C1 segment of cervical spinal cord (tissue), 14 donors: ENCODE data around the gene ZNF688.
"Not testable (repeated sequence)": the region's sequence is repeated elsewhere in the genome, so short reads cannot be mapped to it uniquely, and the experiment has no call there.

Experiments used
- DNase-seq, 14 donors: peaks; one replicate each; lab custom pipeline; 2025; lab: John Stamatoyannopoulos, UW

The ZNF688 gene

DNA sequence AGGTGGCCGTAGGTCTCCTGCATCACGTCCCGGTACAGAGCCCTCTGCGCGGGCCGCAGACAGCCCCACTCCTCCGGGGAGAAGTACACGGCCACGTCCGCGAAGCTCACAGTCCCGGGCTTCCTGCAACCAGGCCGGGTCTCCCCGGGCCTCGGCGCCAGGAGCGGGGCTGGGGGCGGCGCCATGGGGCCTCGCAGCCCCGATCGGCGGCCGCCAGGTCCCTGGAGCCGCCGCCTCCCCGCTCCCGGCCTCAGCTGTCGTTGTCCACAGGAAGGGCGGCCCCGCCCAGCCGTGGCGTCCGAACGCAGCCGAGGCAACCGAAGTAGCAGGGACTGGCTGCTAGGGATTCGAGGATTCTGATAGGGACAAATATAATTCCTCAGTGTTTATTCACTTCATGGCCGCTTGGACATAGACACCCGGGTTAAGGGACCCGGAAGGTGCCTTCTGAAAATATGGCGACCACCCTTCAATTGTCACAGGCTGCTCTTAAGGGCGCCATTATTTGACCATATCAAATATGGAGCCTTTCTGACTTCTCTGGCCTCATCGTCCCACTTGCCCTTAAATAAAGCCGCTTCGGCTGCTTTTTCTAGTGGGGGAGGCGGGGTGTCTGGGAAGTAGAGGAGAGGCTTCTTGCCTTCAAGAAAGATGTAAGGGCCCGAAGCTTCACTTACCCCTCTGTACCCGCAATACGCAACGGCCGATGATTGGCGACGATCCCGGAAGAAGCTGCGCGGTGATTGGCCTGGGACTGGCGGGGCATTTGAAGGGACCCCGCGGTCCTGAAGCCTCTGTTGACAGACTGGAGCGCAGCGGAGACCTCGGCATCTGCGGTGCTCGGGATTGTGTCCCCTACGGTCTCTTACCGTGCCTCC lies at the start of gene ZNF688:
ZNF688 (minus strand) TSS at position 270 of the 878 bp plus-strand sequence; CDS start at position 185, 85 bp downstream.
- DNase-seq: peak; percentile 70 to 98 (median 91)

DNA sequence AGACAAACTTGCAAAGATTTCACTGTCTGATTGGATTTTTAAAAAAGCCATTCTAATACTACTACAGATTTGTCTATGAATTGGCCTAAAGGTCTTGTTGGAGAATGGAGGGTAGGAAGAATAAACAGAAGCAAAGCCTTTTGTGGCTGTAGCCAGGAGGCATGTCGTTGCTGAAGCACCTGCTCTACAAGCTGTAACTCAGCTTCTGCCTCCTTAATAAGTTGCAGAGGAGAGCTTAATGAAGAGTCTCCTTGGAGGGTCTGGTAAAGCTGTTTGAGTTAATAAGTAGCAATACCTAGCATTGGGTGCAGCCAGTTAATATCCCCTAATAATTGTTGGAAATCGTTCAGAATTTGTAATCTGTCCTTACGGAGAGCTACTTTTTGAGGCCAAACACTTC lies 48.7 kb upstream of the ZNF688 start:
- DNase-seq: no peak

DNA sequence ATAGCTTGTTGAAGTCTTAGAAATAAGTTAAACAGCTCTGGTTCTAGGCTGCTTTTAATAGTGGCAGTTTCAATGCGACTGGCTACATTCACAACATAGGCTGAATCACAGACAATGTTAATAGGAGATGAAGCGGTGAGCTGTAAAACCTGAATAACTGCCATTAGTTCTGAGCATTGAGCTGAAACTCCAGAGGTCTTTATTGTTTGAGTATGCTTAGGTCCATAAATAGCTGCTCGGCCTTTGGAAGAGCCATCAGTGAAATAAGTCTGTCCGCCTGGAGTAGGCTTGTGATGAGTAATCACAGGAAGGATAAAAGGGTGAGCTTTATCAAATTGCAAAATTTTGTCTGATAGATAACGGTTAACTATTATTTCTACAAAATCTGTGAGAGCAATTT lies 48.1 kb upstream of the ZNF688 start:
- DNase-seq: no peak

DNA sequence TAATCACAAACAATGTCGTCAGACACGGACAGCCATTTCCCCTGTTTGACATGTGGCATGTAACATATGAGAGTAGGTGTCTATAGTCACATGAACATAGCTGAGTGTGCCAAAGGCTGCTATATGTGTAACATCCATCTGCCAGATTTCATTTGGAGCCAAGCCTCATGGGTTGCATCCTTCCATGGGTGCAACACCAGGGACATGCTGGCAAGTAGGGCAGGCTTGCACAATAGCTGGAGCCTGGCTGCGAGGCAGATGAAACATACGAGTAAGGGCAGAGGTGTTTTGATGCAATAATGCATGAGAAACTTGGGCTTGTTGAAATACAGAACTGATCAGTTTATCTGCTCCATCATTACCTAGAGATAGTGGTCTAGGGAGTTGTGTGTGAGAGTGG lies 47.7 kb upstream of the ZNF688 start:
- DNase-seq: no peak

DNA sequence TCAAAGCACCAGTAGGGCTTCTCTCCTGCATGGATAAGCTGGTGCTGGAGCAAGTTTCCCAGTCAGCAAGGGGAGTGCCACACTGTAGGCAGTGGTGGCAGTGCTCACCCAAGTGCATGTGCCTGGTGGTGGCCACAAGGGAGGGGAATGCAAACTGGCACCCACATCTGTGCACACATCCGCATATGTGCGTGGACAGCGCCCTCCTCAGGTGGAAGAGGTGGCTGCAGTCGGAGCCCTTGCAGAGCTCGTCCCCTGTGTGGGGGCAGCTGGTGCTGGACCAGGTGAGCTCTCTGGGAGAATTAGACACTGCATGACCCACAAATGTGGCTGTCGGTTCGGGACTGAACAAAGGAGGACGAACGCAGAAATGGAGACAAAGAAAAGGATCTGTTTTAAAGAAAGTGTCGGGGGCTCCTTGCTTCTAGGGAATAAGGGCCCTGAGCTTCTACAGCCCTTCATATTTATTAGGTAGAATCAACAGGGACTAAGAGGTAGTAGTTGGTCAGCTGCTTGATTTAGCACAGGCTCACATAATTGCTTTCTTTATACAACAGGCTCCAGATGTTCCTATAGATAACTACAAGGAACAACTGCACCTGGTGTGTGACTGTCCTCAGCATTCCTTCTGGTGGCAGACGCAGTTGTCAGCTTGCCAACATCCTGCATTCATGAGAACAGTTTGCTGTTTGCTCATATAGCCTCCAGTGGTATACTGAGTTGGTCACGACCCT lies 44.0 kb upstream of the ZNF688 start:
- peak in 7 of 14 donors; percentile 6 to 52 (median 25) for DNase-seq

DNA sequence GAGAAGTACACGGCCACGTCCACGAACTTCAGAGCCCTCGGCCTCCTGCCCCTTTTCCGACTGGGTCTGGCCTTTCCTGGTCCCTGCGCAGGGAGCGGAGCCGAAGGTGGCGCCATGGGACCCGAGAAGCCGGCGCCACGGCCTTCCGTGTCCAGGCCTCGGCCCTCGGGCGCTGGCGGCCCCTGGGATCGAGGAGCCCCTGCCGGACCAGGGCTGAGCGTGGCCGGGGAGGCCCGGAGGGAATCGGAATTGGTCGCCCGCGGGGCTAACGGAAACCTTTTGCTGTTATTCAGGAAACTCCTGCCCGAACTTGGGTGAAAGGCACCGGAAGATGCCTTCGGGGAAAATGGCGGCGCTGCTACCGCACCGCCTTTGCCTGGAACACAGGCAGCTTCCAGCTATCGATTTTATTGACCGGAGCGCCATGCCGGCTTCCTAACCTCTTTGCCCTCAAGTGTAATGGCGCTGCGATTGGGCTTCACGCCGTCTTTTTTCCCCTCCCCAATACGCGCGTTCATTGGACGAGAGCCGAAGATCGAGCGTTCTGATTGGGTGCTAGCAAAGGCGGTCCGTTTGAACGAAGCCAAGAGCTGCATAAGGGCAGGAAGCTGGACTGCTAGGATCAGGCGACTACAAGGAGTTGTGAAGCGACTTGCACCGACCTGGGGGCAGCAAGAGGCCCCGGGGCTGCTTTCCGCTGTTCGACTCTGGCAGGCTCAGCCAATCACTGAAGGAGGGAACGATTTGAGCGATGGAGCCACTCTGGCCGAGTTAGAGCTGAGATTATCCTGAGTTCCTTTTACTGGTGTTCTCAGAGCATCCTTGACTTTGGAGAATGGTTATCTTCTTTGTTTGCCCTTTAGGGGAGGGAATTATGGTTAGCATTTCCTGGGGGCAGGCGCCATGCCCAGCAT lies 38.7 kb upstream of the ZNF688 start, which contains the start of gene ZNF689:
ZNF689 (minus strand) TSS at position 464 of the 914 bp plus-strand sequence; CDS start at position 116, 348 bp downstream.
- peak; percentile 79 to 98 (median 93) for DNase-seq

DNA sequence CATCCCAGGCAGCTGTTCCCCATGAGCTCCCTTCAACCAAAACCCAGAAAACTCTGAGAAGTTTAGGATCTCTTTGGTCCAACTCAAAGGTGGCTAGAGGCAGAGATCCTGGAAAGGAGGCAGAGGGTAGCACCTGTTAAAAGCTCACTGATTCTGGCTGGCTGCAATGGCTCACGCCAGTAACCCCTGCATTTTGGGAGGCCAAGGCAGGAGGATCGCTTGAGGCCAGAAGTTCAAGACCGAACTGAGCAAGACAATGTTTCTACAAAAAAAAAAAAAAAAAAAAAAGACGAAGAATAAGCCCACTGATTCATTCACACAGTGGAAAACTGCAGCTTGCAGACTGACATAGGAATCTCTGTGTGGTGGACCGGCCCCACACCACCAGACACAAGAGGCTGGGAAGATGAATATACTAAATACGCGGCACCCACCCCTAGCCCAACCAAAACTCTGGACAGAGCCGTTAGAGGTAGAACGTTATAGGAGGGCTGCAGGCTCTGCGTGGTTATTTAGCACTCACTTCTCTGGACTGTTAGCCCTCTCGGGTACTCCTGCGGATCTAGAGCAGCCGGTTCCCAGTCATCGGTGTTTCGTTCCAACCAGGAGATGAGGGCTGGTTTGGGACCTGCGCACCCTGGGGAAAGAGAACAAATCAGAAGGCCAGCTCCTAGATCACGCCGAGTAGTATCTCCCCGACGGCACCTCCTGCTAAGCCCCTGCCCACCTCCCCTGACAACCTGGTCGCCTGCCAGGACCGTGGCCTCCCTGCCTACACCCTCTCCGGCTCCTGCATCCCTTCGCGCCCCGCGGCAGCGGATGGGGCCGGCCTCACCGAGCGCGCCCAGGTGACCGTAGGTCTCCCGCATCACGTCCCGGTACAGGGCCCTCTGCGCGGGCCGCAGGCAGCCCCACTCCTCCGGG lies 37.8 kb upstream of the ZNF688 start:
- DNase-seq: peak in 8 of 14 donors; percentile 17 to 74 (median 55)

DNA sequence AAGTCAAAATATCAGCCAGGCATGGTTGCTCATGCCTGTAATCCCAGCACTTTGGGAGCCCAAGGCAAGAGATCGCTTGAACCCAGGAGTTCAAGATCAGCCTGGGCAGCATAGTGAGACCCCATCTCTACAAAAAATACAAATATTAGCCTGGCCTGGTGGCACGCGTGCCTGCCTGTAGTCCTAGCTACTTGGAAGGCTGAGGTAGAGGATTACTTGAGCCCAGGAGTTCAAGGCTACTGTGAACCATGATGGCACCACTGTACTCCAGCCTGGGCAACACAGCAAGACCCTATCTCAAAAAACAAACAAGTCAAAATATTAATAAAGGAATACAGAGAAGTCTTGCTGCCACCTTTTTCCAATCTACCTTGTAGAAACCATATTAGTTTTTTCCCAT lies 34.5 kb upstream of the ZNF688 start:
- no peak for DNase-seq

DNA sequence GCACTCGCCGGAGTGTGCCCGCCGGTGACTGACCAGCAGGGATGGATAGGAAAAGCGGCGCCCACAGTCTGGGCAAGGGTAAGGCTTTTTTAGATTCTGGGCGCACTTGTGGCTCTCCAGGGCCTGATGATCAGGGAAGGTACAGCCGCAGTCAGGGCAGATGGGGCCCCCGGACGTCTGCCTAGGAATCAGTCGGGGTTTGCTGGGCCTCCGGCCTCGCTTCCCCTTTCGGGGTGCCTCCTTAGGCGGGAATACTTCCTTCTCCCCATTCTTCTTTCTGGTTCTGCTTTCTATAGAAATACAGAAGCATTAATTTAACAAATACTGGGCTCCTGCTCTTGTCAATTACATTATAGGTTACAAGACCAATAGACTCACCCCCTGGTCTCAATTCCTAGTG lies 33.6 kb upstream of the ZNF688 start:
- peak in 5 of 14 donors; percentile 6 to 28 (median 23) for DNase-seq

DNA sequence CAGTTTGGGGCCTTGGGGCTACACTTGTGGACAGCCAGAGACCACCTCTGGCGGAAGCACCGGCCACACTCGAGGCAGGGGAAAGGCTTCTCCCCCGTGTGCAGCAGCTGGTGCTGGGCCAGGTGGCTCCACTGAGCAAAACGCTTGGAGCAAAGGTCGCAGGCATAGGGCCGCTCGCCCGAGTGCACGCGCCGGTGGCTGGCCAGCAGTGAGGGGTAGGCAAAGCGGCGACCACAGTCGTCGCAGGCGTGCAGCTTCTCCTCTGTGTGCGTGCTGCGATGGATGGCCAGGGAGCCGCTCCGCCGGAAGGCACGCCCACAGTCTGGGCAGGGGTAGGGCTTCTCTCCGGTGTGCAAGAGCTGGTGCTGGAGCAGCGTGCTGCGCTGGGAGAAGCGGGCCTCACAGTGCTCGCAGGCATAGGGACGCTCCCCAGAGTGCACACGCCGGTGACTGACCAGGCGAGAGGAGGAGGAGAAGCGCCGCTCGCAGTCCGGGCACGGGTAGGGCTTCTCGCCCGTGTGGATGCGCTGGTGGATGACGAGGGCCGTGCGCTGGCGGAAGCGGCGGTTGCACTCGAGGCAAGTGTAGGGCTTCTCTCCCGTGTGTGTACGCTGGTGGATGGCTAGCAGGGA lies 32.9 kb upstream of the ZNF688 start:
- DNase-seq: peak in 1 of 14 donors; percentile 25

DNA sequence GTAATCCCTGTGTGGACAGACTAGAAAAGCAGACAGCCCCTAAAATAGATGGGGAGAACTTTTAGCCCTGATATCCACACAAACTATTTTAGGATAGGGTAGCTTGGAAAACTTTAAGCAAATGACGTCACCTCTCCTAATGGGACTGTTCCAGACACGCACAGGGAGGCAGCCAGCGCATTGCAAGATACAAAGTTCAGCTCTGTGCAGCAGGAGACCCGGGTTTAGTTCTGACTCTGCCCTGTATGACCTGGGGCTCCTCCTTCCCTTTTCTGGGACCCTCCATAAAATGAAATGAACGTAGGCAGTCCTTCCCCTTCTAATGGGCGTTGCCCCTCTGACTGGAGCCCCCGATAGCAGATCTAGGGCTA lies 32.4 kb upstream of the ZNF688 start:
- DNase-seq: no peak

DNA sequence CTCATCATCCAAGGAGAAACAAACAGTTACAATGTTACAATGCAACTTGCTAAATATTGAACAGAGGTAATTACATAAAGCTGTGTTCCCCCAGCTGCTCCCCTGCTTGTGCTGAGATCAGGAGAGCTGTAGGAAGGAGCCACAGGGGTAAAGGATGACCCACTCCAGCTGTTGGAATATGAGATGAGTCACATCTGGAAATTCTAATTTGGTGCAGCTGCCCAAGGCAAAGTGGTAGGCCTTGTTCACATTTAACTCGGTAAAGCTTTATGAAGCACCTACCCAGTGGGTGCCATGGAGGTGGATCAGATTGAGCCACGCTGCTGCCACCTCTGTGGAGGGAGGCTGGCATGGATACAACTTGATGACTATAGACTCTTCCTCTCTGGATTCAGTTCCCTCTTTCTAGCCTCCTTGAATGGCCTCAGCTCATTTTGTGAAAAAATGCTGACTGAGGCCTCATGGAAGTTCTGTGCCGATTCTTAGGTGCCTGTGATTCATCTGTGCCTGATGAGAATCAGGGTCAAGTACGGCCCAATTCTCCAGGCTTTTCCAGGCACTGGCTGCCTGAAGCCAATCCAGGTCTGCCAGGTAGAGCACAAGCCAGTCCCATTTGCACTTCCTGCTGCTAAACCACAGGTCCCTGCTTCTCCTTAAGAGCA lies 31.2 kb upstream of the ZNF688 start:
- DNase-seq: peak in 2 of 14 donors; percentile 5 to 7

DNA sequence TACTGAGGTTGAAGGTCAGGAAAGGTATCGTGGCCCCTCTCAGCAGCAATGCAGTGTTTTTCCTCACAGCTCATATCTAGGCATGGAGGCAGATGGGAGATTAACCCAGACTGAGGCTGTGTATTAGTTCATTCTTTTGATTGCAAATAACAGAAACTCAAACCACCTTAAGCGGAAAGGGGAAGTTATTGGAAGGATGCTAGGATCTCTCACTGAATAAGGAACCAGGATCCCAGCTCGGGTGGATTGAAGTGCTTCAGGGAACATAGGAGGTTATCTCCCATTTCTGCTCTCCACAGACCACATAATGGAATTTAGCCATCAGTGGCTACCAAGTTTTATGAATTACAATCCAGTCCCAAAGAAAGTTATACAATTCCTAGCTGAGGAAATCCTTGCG lies 30.5 kb upstream of the ZNF688 start:
- no peak for DNase-seq

DNA sequence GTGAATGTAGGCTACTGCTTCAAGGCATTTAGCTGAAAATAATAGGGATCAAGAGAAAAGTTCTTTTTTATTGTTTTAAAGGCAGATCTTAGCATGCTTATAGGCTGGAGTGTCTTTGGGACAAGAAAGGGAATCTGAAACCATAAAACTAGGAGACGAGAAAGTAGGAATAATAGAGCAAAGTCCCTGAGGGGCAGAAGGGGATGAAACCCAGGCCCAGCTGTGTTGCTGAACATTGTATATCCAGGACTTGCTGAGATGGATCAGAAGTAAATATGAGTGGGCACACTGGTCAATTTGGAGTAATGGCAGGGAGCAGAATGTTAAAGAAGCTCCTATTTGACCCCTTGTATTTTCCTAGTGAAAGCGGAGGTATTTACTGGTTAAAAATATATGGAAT lies 29.4 kb upstream of the ZNF688 start:
- DNase-seq: no peak

DNA sequence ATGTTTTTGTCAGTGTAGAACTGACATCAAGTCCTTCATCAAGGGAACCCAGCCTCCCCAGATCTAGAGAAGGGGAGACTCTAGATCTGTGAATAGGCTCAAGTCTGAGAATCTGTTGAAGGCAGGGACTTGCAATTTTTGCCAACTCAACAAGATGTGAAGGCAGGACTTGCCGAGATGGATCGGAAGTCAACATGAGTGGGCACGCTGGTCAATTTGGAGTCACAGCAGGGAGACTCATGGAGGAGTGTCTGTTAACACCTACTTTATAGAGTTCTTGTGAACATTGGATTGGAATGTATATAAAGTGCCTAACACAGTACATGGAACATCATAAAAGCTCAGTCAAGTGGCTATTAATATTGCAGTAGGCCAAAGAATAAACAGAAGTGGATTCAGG lies 28.7 kb upstream of the ZNF688 start:
- DNase-seq: no peak

DNA sequence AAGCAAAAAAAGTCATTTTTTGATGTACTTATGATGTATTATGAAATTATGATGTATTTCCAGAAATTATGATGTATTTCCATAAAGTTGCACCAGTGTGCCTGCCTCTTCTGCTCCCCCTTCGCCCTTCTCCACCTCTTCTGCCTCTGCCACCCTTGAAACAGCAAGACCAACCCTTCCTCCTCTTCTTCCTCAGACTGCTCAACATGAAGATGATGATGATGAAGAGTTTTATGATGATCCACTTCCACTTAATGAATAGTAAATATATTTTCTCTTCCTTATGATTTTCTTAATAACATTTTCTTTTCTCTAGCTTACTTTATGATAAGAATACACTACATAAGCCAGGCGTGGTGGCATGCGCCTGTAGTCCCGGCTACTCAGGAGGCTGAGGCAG lies 21.4 kb upstream of the ZNF688 start:
- DNase-seq: no peak

DNA sequence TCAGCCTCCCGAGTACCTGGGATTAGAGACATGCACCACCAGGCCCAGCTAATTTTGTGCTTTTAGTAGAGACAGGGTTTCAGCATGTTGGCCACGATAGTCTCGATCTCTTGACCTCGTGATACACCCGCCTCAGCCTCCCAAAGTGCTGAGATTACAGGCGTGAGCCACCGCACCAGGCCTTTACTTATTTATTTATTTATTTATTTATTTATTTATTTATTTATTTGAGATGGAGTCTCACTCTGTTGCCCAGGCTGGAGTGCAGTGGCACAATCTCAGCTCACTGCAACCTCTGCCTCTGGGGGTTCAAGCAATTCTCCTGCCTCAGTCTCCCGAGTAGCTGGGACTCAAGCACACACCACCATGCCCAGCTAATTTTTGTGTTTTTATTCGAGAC lies 19.4 kb upstream of the ZNF688 start:
- DNase-seq: not testable (repeated sequence)

DNA sequence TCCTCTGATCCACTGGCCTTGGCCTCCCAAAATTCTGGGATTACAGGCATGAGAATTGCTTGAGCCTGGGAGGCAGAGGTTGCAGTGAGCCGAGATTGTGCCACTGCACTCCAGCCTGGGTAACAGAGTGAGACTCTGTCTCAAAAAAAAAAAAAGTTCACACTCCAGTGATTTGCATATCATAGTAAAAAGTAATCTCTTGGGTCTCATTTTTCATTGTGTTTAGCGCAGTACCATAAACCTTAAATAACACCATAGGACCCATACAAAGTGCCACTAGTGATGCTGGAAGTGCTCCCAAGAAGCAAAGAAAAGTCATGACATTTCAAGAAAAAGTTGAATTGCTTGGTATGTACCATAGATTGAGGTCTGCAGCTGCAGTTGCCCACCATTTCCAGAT lies 18.1 kb upstream of the ZNF688 start:
- DNase-seq: not testable (repeated sequence)

DNA sequence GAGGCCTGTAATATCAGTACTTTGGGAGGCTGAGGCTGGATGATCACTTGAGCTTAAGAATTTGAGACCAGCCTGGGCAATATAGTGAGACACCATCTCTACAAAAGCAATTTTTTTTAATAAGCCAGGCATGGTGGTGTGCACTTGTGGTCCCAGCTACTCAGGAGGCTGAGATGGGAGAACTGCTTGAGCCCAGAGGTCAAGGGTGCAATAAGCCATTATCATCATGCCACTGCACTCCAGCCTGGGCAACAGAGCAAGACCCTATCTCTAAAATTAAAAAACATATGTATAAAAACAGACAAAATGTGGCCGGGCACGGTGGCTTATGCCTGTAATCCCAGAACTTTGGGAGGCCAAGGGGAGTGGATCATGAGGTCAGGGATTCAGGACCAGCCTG lies 17.1 kb upstream of the ZNF688 start:
- DNase-seq: no peak
